CD4-positive, alpha-beta T cell (primary cell): ENCODE data around the gene SEMA5A. TPM values are rescaled to one million over a fixed set of nuclear protein-coding genes. Genes with fewer than 3 reads are reported as not detected.

Experiments
- ATAC-seq: fragments of 200-7000 bp; cut with Tn5 transposase; one replicate; pipeline ENCODE4 v1.10.0; 2022; ENCODE audit warnings: mild to moderate bottlenecking; ENCODE audit not compliant: poor library complexity
- CTCF ChIA-PET: fragments of 350-600 bp; sonication (Branson Sonifier 250); formaldehyde crosslinking; loops from one replicate; lab custom pipeline; 2021; ENCODE audit warnings: antibody characterized with exemption, inconsistent platforms; lab: Charles Lee
- POLR2A ChIA-PET: fragments of 350-600 bp; sonication (Branson Sonifier 250); formaldehyde crosslinking; loops from one replicate; lab custom pipeline; 2021; ENCODE audit warnings: antibody characterized with exemption, inconsistent platforms; lab: Charles Lee
- DNase-seq, 14 experiments: peaks; one replicate each; pipeline ENCODE4 v3.0.0-alpha.2; 2013 to 2020; ENCODE audit warnings: mixed read lengths in 2 of 14
- H3K27ac ChIP-seq, 2 donors: one replicate each; pipeline versions ENCODE4 v1.5.1 to v1.7.0; 2013; ENCODE audit warnings: low read length in 2 of 2, low read depth in 1 of 2, mild to moderate bottlenecking in 1 of 2
- H3K27me3 ChIP-seq, 2 experiments: 1 replicate in 1 of 2; 2 replicates in 1 of 2; pipeline versions ENCODE4 v1.6.1 to v1.7.0; 2013; ENCODE audit warnings: low read length in 2 of 2, control low read depth in 1 of 2, mild to moderate bottlenecking in 1 of 2, moderate library complexity in 1 of 2; ENCODE audit not compliant: insufficient read depth in 2 of 2, control insufficient read depth in 1 of 2
- H3K36me3 ChIP-seq: one replicate; pipeline ENCODE4 v1.6.1; 2013; ENCODE audit warnings: low read length, control low read depth; ENCODE audit not compliant: insufficient read depth
- H3K4me1 ChIP-seq: one replicate; pipeline ENCODE4 v1.6.1; 2013; ENCODE audit warnings: low read length, control low read depth; ENCODE audit not compliant: insufficient read depth
- H3K4me3 ChIP-seq: one replicate; pipeline ENCODE4 v1.5.1; 2013; ENCODE audit warnings: mild to moderate bottlenecking, low read length, moderate library complexity
- H3K9me3 ChIP-seq, 2 experiments: 1 replicate in 1 of 2; 2 replicates in 1 of 2; pipeline versions ENCODE4 v1.6.1 to v1.7.0; 2013; ENCODE audit warnings: low read length in 2 of 2, mild to moderate bottlenecking in 2 of 2, control low read depth in 1 of 2, moderate library complexity in 1 of 2; ENCODE audit not compliant: control insufficient read depth in 1 of 2, insufficient read depth in 1 of 2
- H3K27ac Mint-ChIP-seq: one replicate; pipeline ENCODE4 v1.8.0; 2020; ENCODE audit warnings: mixed read lengths
- H3K27me3 Mint-ChIP-seq: one replicate; pipeline ENCODE4 v1.8.0; 2021; ENCODE audit warnings: mixed read lengths
- H3K36me3 Mint-ChIP-seq: one replicate; pipeline ENCODE4 v1.8.0; 2021; ENCODE audit warnings: low read depth, mixed read lengths
- H3K4me1 Mint-ChIP-seq: one replicate; pipeline ENCODE4 v1.8.0; 2021; ENCODE audit warnings: low read depth, mixed read lengths
- H3K4me3 Mint-ChIP-seq: one replicate; pipeline ENCODE4 v1.8.0; 2020; ENCODE audit warnings: mild to moderate bottlenecking, mixed read lengths
- H3K9me3 Mint-ChIP-seq: one replicate; pipeline ENCODE4 v1.8.0; 2020; ENCODE audit warnings: mixed read lengths
- intact Hi-C, 2 experiments: fragments of 100-400 bp; cut with DNase I in 1 of 2; cut with micrococcal nuclease in 1 of 2; formaldehyde crosslinking; loops; one replicate each; pipeline versions ENCODE4 v1.15.1 to v1.9.0; 2023 to 2025; cut with DNase I, micrococcal nuclease
- total RNA-seq, 174 experiments: library from RNA in 2 of 174; stranded (reverse) in 2 of 174; gene quantifications; one replicate each; pipeline ENCODE4 v1.2.3 and lab custom pipeline; 2021 to 2026
- TF ChIP-seq, protein P1 (sequence below): fragments of 200-600 bp; IDR thresholded peaks from one replicate; pipeline ENCODE4 v1.8.0; 2022; ENCODE audit warnings: antibody characterized with exemption, mild to moderate bottlenecking

The SEMA5A gene
- total RNA-seq, 2 experiments from 2014 or later, result 2.0 to 2.9 TPM

DNA sequence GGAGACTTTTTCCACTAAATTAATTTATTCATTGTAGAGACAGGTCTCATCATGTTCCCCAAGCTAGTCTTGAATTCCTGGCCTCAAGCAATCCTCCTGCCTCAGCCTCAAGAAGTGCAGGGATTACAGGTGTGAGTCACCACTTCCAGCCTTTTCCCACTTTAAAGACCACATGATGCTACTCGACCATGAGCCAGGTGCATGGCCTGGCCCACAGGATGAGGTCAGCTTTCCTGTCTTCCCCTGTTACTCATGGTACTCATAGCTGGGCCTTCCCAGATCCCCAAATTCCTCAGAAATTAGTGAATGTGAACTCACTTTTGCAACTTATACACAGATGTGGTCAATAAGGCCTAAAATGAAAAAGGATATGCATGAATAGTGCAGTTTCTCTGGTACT is 395.9 kb downstream of the SEMA5A start:
- POLR2A ChIA-PET, result no interaction called here
- no peaks in the 10 kb centered on the region for H3K4me1 Mint-ChIP-seq
- Histone ChIP-seq H3K4me3 (no peak overlapping the region), H3K36me3 (no peaks in the 10 kb centered on the region), H3K27me3 (peaks cover 0 to 2% of the 10 kb centered on the region in 2 experiments), H3K9me3 (peaks cover 0 to 4% of the 10 kb centered on the region in 2 experiments), H3K4me1 (no peaks in the 10 kb centered on the region), H3K27ac (no peak overlapping the region)
- H3K9me3 Mint-ChIP-seq, result no peaks in the 10 kb centered on the region
- ATAC-seq, result no peak
- no peak overlapping the region for H3K27ac Mint-ChIP-seq
- CTCF ChIA-PET, result no interaction called here
- TF ChIP-seq, protein P1, sequence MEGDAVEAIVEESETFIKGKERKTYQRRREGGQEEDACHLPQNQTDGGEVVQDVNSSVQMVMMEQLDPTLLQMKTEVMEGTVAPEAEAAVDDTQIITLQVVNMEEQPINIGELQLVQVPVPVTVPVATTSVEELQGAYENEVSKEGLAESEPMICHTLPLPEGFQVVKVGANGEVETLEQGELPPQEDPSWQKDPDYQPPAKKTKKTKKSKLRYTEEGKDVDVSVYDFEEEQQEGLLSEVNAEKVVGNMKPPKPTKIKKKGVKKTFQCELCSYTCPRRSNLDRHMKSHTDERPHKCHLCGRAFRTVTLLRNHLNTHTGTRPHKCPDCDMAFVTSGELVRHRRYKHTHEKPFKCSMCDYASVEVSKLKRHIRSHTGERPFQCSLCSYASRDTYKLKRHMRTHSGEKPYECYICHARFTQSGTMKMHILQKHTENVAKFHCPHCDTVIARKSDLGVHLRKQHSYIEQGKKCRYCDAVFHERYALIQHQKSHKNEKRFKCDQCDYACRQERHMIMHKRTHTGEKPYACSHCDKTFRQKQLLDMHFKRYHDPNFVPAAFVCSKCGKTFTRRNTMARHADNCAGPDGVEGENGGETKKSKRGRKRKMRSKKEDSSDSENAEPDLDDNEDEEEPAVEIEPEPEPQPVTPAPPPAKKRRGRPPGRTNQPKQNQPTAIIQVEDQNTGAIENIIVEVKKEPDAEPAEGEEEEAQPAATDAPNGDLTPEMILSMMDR, result no peak
- H3K4me3 Mint-ChIP-seq, result no peak overlapping the region
- no peak for DNase-seq
- H3K27me3 Mint-ChIP-seq, result no peaks in the 10 kb centered on the region
- no peaks in the 10 kb centered on the region for H3K36me3 Mint-ChIP-seq
- intact Hi-C loops, result no loop called here

- Histone ChIP-seq H3K27ac (no peak overlapping the region), H3K27me3 (peaks cover 0 to 2% of the 10 kb centered on the region in 2 experiments), H3K36me3 (no peaks in the 10 kb centered on the region), H3K9me3 (no peaks in the 10 kb centered on the region), H3K4me3 (no peak overlapping the region), H3K4me1 (no peaks in the 10 kb centered on the region)
- intact Hi-C loops, result no loop called here
- Mint-ChIP-seq H3K27ac (no peak overlapping the region), H3K27me3 (no peaks in the 10 kb centered on the region), H3K4me3 (no peak overlapping the region), H3K4me1 (no peaks in the 10 kb centered on the region), H3K36me3 (no peaks in the 10 kb centered on the region), H3K9me3 (no peaks in the 10 kb centered on the region)
- ChIA-PET POLR2A (no interaction called here), CTCF (no interaction called here)
- ATAC-seq (no peak), DNase-seq (no peak)
- TF ChIP-seq, protein P1, result no peak
These were observed 397.6 kb downstream of the SEMA5A start for GRCh38 chr5:9148242-9148641.

DNA sequence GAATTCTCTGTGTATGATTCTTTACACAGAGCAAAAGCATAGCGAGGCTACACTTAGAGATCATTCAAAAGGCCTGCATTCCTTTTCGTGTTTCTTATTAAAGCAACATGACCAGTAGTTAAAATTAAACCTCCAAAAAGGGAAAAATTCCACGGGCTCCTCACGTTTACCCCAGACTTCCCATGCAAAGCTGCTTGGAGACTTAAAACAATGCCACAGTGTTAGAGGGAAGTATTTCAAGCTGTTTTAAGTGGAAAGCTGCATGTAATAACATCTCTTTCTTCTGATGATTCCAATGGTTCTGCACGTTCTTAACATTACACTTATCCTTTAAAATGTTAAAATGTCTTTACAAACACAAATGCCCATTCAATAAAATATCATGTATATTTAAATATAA is 405.2 kb downstream of the SEMA5A start:
- Histone ChIP-seq H3K4me1 (no peaks in the 10 kb centered on the region), H3K9me3 (peaks cover 0 to 4% of the 10 kb centered on the region in 2 experiments), H3K27ac (no peak overlapping the region), H3K4me3 (no peak overlapping the region), H3K27me3 (no peaks in the 10 kb centered on the region), H3K36me3 (no peaks in the 10 kb centered on the region)
- intact Hi-C loops, result no loop called here
- Mint-ChIP-seq H3K4me1 (no peaks in the 10 kb centered on the region), H3K4me3 (no peak overlapping the region), H3K9me3 (peaks cover 5% of the 10 kb centered on the region), H3K36me3 (no peaks in the 10 kb centered on the region), H3K27me3 (no peaks in the 10 kb centered on the region), H3K27ac (no peak overlapping the region)
- no peak for ATAC-seq
- ChIA-PET POLR2A (no interaction called here), CTCF (no interaction called here)
- TF ChIP-seq, protein P1, result no peak
- no peak for DNase-seq
